ENCODE data around the gene ACBD4. TPM values are rescaled to one million over a fixed set of nuclear protein-coding genes. Genes with fewer than 3 reads are reported as not detected.
A peak's percentile ranks its signal among the peaks of the same experiment; 100 is the strongest.

The ACBD4 gene
- total and polyA plus RNA-seq, 10 of the 15 experiments (the other 5 are each of a cell fraction or from before 2014, with no cell fraction given): 0.20 to 13.8 (median 6.9) TPM

GRCh38 chr17:45143094-45143670 is 7.7 kb downstream of the ACBD4 start:
- ChIA-PET POLR2A (interaction anchor here (0.6 to 1.6 kb wide), 2 partner anchors 12 to 62 kb away, joined by 3 to 6 read pairs; no protein-coding TSS in a partner anchor), RAD21 (ENCODE audit: unreplicated experiment) (interaction anchor here (0.6 to 1.7 kb wide), 2 partner anchors 8 to 250 kb away, joined by 3 to 10 read pairs; partner anchors contain the start of gene ACBD4), CTCF (interaction anchor here (0.6 to 11.0 kb wide), 5 partner anchors 8 to 83 kb away, joined by 3 to 280 read pairs (median 5); partner anchors contain the start of gene ACBD4), SMC1A (ENCODE audit: uncharacterized antibody, unreplicated experiment) (no interaction called here)
- Histone ChIP-seq H3K27me3 (replicated peaks in 1 of 2; ENCODE audit: control insufficient read depth in 2 of 2, insufficient read depth in 2 of 2, low read length in 1 of 2) (no peaks in the 10 kb centered on the region), H3K4me3 (no peak overlapping the region), H3K27ac (ENCODE audit: control insufficient read depth, insufficient read depth) (no peak overlapping the region), H3K4me2 (ENCODE audit: control insufficient read depth, insufficient read depth) (peak overlapping the region; percentile 87; the same call in 1 of the 2 replicates), H3K4me1 (ENCODE audit: control insufficient read depth, insufficient read depth, low read length) (peaks cover 18% of the 10 kb centered on the region), H4K20me1 (ENCODE audit: control insufficient read depth, insufficient read depth) (no peaks in the 10 kb centered on the region), H3K36me3 (ENCODE audit: control insufficient read depth in 2 of 2, insufficient read depth in 2 of 2, low read length in 1 of 2) (no peaks in the 10 kb centered on the region), H3K79me2 (ENCODE audit: control insufficient read depth, insufficient read depth, low read length) (peaks cover 9% of the 10 kb centered on the region), H2AFZ (ENCODE audit: control insufficient read depth, low read depth, low read length) (no peak overlapping the region), H3K9me3 (replicated peaks; ENCODE audit: control insufficient read depth, insufficient read depth, low read length) (no peaks in the 10 kb centered on the region), H3K9ac (ENCODE audit: control insufficient read depth, insufficient read depth, low read length) (no peak overlapping the region)
- FAIRE-seq (no peak), ATAC-seq (no peak), DNase-seq (ENCODE audit: low read depth, low spot score) (no peak)
- TF ChIP-seq RELA (IDR thresholded peaks at IDR 0.05; ENCODE audit: borderline replicate concordance, partially characterized antibody): no peak
- no peak for TF ChIP-seq EZH2 (IDR thresholded peaks at IDR 0.05; ENCODE audit: borderline replicate concordance, control insufficient read depth, low read depth, low read length)
- no peak for TF ChIP-seq HCFC1 (IDR thresholded peaks at IDR 0.05; ENCODE audit: low read length)
- TF ChIP-seq E2F4 (IDR thresholded peaks at IDR 0.05; ENCODE audit: low read depth, low read length): no peak
- no peak for TF ChIP-seq CHD2 (IDR thresholded peaks at IDR 0.05; ENCODE audit: borderline replicate concordance, low read depth, low read length)
- no peak for TF ChIP-seq TCF7 (IDR thresholded peaks at IDR 0.05; ENCODE audit: borderline replicate concordance)
- TF ChIP-seq ZNF592 (IDR thresholded peaks at IDR 0.05): no peak
- TF ChIP-seq STAT1 (conservative IDR thresholded peaks at IDR 0.05): no peak
- 87% methylated on average over 13 of the region's 13 CpGs for WGBS (ENCODE audit: insufficient coverage, insufficient replicate concordance, low lambda C conversion rate, missing lambda C conversion rate)
- intact Hi-C loops (cut with micrococcal nuclease; ENCODE audit: unreplicated experiment): no loop called here
- no TSS peak for BruUV-seq (replicated peaks)
- in situ Hi-C loops (cut with MboI): no loop called here

All from GM12878 (cell line).